HepG2 (cell line): ENCODE data around the gene ZNF648.

Experiments
- IKZF1 ChIP-seq: fragments of 450-650 bp; IDR thresholded peaks from 2 replicates; pipeline ENCODE4 v1.7.1; 2016
- MAF1 ChIP-seq: sonication (generic); formaldehyde crosslinking; IDR thresholded peaks from 2 replicates; pipeline ENCODE4 v1.5.0; 2020; ENCODE audit warnings: missing genetic modification reagents, borderline replicate concordance
- POLR2AphosphoS5 ChIP-seq: IDR thresholded peaks from 2 replicates; pipeline ENCODE4 v1.6.1; 2012; ENCODE audit warnings: low read depth, low read length
- RAD21 ChIP-seq: fragments of 450-650 bp; formaldehyde crosslinking; IDR thresholded peaks from 2 replicates; pipeline ENCODE4 v1.5.0; 2020; ENCODE audit warnings: mild to moderate bottlenecking
- TARDBP ChIP-seq: sonication (generic); formaldehyde crosslinking; IDR thresholded peaks from 2 replicates; pipeline ENCODE4 v1.8.0; 2022; ENCODE audit warnings: mild to moderate bottlenecking, missing genetic modification reagents
- ZNF788 ChIP-seq: sonication (generic); formaldehyde crosslinking; IDR thresholded peaks from 2 replicates; pipeline ENCODE4 v1.5.0; 2020; ENCODE audit warnings: mild to moderate bottlenecking, missing genetic modification reagents, borderline replicate concordance
- TF ChIP-seq, protein P1 (sequence below): sonication (generic); formaldehyde crosslinking; IDR thresholded peaks from 2 replicates; pipeline ENCODE4 v1.4.0; 2020; ENCODE audit warnings: low read depth, missing genetic modification reagents
- TF ChIP-seq, protein P2 (sequence below): sonication (generic); formaldehyde crosslinking; IDR thresholded peaks from 2 replicates; pipeline ENCODE4 v1.5.0; 2020; ENCODE audit warnings: mild to moderate bottlenecking, missing genetic modification reagents, moderate library complexity

DNA sequence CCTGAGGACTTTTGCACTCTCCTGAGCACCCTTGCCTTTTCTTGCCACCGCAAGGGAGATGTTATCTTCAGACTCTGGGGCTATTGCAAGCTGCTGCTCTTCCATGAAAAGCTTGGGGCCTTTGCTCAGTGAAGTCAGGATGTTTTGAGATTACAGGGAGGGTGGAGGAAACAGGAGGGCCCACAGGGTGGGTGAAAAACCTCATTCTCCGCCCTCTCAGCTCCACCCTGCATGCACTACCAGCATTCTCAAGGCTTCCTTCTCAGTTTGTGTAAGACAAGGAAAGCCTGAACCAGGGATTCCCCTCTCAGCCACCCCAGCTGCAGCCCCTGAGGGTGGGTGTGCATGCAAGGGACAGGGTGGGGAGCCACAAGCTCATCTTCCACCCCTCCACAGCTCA lies 25.8 kb upstream of the ZNF648 start:
- no peak for TF ChIP-seq RAD21 (CRISPR knock-in tag)
- no peak for TF ChIP-seq ZNF788
- no peak for TF ChIP-seq MAF1
- TF ChIP-seq, protein P1, sequence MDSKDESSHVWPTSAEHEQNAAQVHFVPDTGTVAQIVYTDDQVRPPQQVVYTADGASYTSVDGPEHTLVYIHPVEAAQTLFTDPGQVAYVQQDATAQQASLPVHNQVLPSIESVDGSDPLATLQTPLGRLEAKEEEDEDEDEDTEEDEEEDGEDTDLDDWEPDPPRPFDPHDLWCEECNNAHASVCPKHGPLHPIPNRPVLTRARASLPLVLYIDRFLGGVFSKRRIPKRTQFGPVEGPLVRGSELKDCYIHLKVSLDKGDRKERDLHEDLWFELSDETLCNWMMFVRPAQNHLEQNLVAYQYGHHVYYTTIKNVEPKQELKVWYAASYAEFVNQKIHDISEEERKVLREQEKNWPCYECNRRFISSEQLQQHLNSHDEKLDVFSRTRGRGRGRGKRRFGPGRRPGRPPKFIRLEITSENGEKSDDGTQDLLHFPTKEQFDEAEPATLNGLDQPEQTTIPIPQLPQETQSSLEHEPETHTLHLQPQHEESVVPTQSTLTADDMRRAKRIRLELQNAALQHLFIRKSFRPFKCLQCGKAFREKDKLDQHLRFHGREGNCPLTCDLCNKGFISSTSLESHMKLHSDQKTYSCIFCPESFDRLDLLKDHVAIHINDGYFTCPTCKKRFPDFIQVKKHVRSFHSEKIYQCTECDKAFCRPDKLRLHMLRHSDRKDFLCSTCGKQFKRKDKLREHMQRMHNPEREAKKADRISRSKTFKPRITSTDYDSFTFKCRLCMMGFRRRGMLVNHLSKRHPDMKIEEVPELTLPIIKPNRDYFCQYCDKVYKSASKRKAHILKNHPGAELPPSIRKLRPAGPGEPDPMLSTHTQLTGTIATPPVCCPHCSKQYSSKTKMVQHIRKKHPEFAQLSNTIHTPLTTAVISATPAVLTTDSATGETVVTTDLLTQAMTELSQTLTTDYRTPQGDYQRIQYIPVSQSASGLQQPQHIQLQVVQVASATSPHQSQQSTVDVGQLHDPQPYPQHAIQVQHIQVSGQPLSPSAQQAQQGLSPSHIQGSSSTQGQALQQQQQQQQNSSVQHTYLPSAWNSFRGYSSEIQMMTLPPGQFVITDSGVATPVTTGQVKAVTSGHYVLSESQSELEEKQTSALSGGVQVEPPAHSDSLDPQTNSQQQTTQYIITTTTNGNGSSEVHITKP (CRISPR knock-in tag) = no peak
- TF ChIP-seq, protein P2, sequence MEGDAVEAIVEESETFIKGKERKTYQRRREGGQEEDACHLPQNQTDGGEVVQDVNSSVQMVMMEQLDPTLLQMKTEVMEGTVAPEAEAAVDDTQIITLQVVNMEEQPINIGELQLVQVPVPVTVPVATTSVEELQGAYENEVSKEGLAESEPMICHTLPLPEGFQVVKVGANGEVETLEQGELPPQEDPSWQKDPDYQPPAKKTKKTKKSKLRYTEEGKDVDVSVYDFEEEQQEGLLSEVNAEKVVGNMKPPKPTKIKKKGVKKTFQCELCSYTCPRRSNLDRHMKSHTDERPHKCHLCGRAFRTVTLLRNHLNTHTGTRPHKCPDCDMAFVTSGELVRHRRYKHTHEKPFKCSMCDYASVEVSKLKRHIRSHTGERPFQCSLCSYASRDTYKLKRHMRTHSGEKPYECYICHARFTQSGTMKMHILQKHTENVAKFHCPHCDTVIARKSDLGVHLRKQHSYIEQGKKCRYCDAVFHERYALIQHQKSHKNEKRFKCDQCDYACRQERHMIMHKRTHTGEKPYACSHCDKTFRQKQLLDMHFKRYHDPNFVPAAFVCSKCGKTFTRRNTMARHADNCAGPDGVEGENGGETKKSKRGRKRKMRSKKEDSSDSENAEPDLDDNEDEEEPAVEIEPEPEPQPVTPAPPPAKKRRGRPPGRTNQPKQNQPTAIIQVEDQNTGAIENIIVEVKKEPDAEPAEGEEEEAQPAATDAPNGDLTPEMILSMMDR (CRISPR knock-in tag) = no peak
- TF ChIP-seq POLR2AphosphoS5 = no peak
- TF ChIP-seq TARDBP (CRISPR knock-in tag) = no peak
- no peak for TF ChIP-seq IKZF1
